Mesothelial cell of epicardium (in vitro differentiated cells): ENCODE data around the gene MED12L. TPM values are rescaled to one million over a fixed set of nuclear protein-coding genes. Genes with fewer than 3 reads are reported as not detected.

Experiments
- DNase-seq, 2 experiments: peaks; one replicate each; pipeline ENCODE4 v3.0.0; 2021; ENCODE audit warnings: low spot score in 2 of 2; ENCODE audit not compliant: unreplicated experiment in 2 of 2
- H3K27ac Mint-ChIP-seq: 2 replicates; pipeline ENCODE4 v1.8.0; 2021; ENCODE audit warnings: mixed read lengths
- H3K27me3 Mint-ChIP-seq: 2 replicates; pipeline ENCODE4 v1.8.0; 2021; ENCODE audit warnings: low read depth, mixed read lengths
- H3K36me3 Mint-ChIP-seq: 2 replicates; pipeline ENCODE4 v1.8.0; 2021; ENCODE audit warnings: mixed read lengths
- H3K4me1 Mint-ChIP-seq: 2 replicates; pipeline ENCODE4 v1.8.0; 2021; ENCODE audit warnings: mixed read lengths
- H3K4me3 Mint-ChIP-seq: 2 replicates; pipeline ENCODE4 v1.8.0; 2021; ENCODE audit warnings: mild to moderate bottlenecking, moderate library complexity, mixed read lengths
- H3K9me3 Mint-ChIP-seq: 2 replicates; pipeline ENCODE4 v1.8.0; 2021; ENCODE audit warnings: mixed read lengths
- CTCF ChIP-seq: fragments of 200-600 bp; sonication (generic); IDR thresholded peaks from one replicate; pipeline ENCODE4 v1.5.0; 2021; ENCODE audit warnings: antibody characterized with exemption; ENCODE audit not compliant: unreplicated experiment
- total RNA-seq: library from RNA; stranded (reverse); gene quantifications from 3 replicates; pipeline ENCODE4 v1.2.1, GENCODE V29; 2021

The MED12L gene
- total RNA-seq, 1 donor from 2014 or later: 13.8 TPM

GRCh38 chr3:151445273-151446001 is 360.0 kb downstream of the MED12L start:
- Mint-ChIP-seq H3K27me3 (peaks cover 4% of the 10 kb centered on the region), H3K36me3 (peaks cover 4% of the 10 kb centered on the region), H3K9me3 (peaks cover 14% of the 10 kb centered on the region), H3K4me1 (no peaks in the 10 kb centered on the region), H3K4me3 (no peak overlapping the region), H3K27ac (no peak overlapping the region)
- TF ChIP-seq CTCF: no peak
- no peak for DNase-seq

GRCh38 chr3:151446002-151446340 is 360.5 kb downstream of the MED12L start:
- Mint-ChIP-seq H3K27ac (no peak overlapping the region), H3K27me3 (peaks cover 4% of the 10 kb centered on the region), H3K36me3 (peaks cover 4% of the 10 kb centered on the region), H3K4me3 (no peak overlapping the region), H3K4me1 (no peaks in the 10 kb centered on the region), H3K9me3 (peaks cover 14% of the 10 kb centered on the region)
- no peak for DNase-seq
- no peak for TF ChIP-seq CTCF

GRCh38 chr3:151452368-151452767 is 366.9 kb downstream of the MED12L start:
- no peak for DNase-seq
- Mint-ChIP-seq H3K27me3 (no peaks in the 10 kb centered on the region), H3K36me3 (no peaks in the 10 kb centered on the region), H3K4me1 (peaks cover 9% of the 10 kb centered on the region), H3K4me3 (no peak overlapping the region), H3K27ac (no peak overlapping the region), H3K9me3 (peaks cover 4% of the 10 kb centered on the region)
- TF ChIP-seq CTCF: no peak

GRCh38 chr3:151452841-151453240 is 367.4 kb downstream of the MED12L start:
- no peaks in the 10 kb centered on the region for H3K36me3 Mint-ChIP-seq
- peaks cover 9% of the 10 kb centered on the region for H3K4me1 Mint-ChIP-seq
- no peak overlapping the region for H3K4me3 Mint-ChIP-seq
- H3K9me3 Mint-ChIP-seq: no peaks in the 10 kb centered on the region
- H3K27ac Mint-ChIP-seq: no peak overlapping the region
- no peak for TF ChIP-seq CTCF
- no peak for DNase-seq
- H3K27me3 Mint-ChIP-seq: no peaks in the 10 kb centered on the region

- H3K36me3 Mint-ChIP-seq: no peaks in the 10 kb centered on the region
- H3K27me3 Mint-ChIP-seq: peaks cover 2% of the 10 kb centered on the region
- H3K4me1 Mint-ChIP-seq: peaks cover 26% of the 10 kb centered on the region
- H3K27ac Mint-ChIP-seq: no peak overlapping the region
- no peak overlapping the region for H3K4me3 Mint-ChIP-seq
- no peak for DNase-seq
- TF ChIP-seq CTCF: no peak
- no peaks in the 10 kb centered on the region for H3K9me3 Mint-ChIP-seq
Observed at GRCh38 chr3:151456065-151456464, 370.6 kb downstream of the MED12L start.

- no peaks in the 10 kb centered on the region for H3K9me3 Mint-ChIP-seq
- DNase-seq: no peak
- H3K4me1 Mint-ChIP-seq: peaks cover 26% of the 10 kb centered on the region
- H3K36me3 Mint-ChIP-seq: no peaks in the 10 kb centered on the region
- no peak overlapping the region for H3K27ac Mint-ChIP-seq
- peaks cover 4% of the 10 kb centered on the region for H3K27me3 Mint-ChIP-seq
- TF ChIP-seq CTCF: no peak
- H3K4me3 Mint-ChIP-seq: no peak overlapping the region
Observed at GRCh38 chr3:151459358-151459757, 373.9 kb downstream of the MED12L start.
